ENCODE results near the gene DNAH14. TPM values are rescaled to one million over a fixed set of nuclear protein-coding genes. Genes with fewer than 3 reads are reported as not detected.
"Not testable (repeated sequence)": the region's sequence is repeated elsewhere in the genome, so short reads cannot be mapped to it uniquely, and the experiment has no call there.

The DNAH14 gene
- total RNA-seq, 2 experiments from 2014 or later: 0.27 to 0.34 TPM

GRCh38 chr1:225021037-225021436 lies 91.6 kb downstream of the DNAH14 start:
- no peaks in the 10 kb centered on the region for H3K36me3 Mint-ChIP-seq (ENCODE audit: low read depth)
- ChIA-PET CTCF (no interaction called here), POLR2A (no interaction called here)
- no peak for DNase-seq
- no peak overlapping the region for H3K27ac ChIP-seq (ENCODE audit: low read depth in 1 of 2, low read length in 2 of 2)
- intact Hi-C loops (cut with DNase I, micrococcal nuclease): no loop called here
- H3K4me3 ChIP-seq (ENCODE audit: low read length): no peak overlapping the region
- H3K9me3 ChIP-seq (ENCODE audit: control insufficient read depth in 1 of 2, insufficient read depth in 1 of 2, low read length in 2 of 2): peaks cover 7 to 15% of the 10 kb centered on the region in 2 experiments
- H3K4me1 Mint-ChIP-seq (ENCODE audit: low read depth): no peaks in the 10 kb centered on the region
- H3K9me3 Mint-ChIP-seq: peaks cover 6% of the 10 kb centered on the region
- H3K27me3 ChIP-seq (ENCODE audit: control insufficient read depth in 1 of 2, insufficient read depth in 2 of 2, low read length in 2 of 2): no peaks in the 10 kb centered on the region
- ATAC-seq (ENCODE audit: poor library complexity): no peak
- TF ChIP-seq CTCF (IDR thresholded peaks at IDR 0.05): no peak
- no peak overlapping the region for H3K27ac Mint-ChIP-seq
- peaks cover 12% of the 10 kb centered on the region for H3K27me3 Mint-ChIP-seq
- H3K4me1 ChIP-seq (ENCODE audit: insufficient read depth, low read length): no peaks in the 10 kb centered on the region
- no peaks in the 10 kb centered on the region for H3K36me3 ChIP-seq (ENCODE audit: insufficient read depth, low read length)
- H3K4me3 Mint-ChIP-seq: no peak overlapping the region

- no peak for TF ChIP-seq CTCF (IDR thresholded peaks at IDR 0.05)
- no peaks in the 10 kb centered on the region for H3K4me1 Mint-ChIP-seq (ENCODE audit: low read depth)
- no peaks in the 10 kb centered on the region for H3K9me3 Mint-ChIP-seq
- H3K27me3 Mint-ChIP-seq: no peaks in the 10 kb centered on the region
- ATAC-seq (ENCODE audit: poor library complexity): no peak
- no peaks in the 10 kb centered on the region for H3K9me3 ChIP-seq (ENCODE audit: control insufficient read depth in 1 of 2, insufficient read depth in 1 of 2, low read length in 2 of 2)
- no peak for DNase-seq
- H3K27me3 ChIP-seq (ENCODE audit: control insufficient read depth in 1 of 2, insufficient read depth in 2 of 2, low read length in 2 of 2): no peaks in the 10 kb centered on the region
- no peak overlapping the region for H3K27ac ChIP-seq (ENCODE audit: low read depth in 1 of 2, low read length in 2 of 2)
- H3K4me3 ChIP-seq (ENCODE audit: low read length): no peak overlapping the region
- H3K36me3 Mint-ChIP-seq (ENCODE audit: low read depth): no peaks in the 10 kb centered on the region
- ChIA-PET CTCF (no interaction called here), POLR2A (no interaction called here)
- H3K4me1 ChIP-seq (ENCODE audit: insufficient read depth, low read length): no peaks in the 10 kb centered on the region
- no peaks in the 10 kb centered on the region for H3K36me3 ChIP-seq (ENCODE audit: insufficient read depth, low read length)
- intact Hi-C loops (cut with DNase I, micrococcal nuclease): no loop called here
- no peak overlapping the region for H3K4me3 Mint-ChIP-seq
- H3K27ac Mint-ChIP-seq: no peak overlapping the region
These were observed 97.2 kb downstream of the DNAH14 start for GRCh38 chr1:225026701-225027100.

DNA sequence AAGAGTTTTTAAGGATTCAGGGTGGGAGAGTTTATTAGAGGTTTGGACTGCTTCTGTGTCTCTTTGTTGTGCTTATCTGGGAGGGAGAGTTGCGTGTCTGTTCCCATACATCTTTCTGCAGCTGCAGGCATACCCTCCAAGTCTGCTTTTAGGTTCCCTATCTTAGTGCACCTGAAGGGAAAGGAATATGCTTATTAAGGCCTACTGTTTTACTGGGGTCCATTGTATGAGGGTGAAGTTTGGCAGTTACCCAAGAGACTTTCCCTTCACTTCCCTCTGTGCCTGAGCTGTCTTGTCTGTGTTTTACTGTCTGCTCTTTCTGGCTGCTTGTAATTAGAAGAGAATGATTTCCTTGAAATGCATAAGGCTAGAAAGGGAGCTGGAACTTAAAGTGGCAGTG lies 107.0 kb downstream of the DNAH14 start:
- H3K36me3 Mint-ChIP-seq (ENCODE audit: low read depth); H3K27ac ChIP-seq (ENCODE audit: low read depth in 1 of 2, low read length in 2 of 2); H3K4me1 Mint-ChIP-seq (ENCODE audit: low read depth); H3K9me3 ChIP-seq (ENCODE audit: control insufficient read depth in 1 of 2, insufficient read depth in 1 of 2, low read length in 2 of 2); DNase-seq; POLR2A ChIA-PET; ATAC-seq (ENCODE audit: poor library complexity); H3K27ac Mint-ChIP-seq; H3K4me3 ChIP-seq (ENCODE audit: low read length); H3K27me3 ChIP-seq (ENCODE audit: control insufficient read depth in 1 of 2, insufficient read depth in 2 of 2, low read length in 2 of 2); H3K4me3 Mint-ChIP-seq; H3K9me3 Mint-ChIP-seq; H3K27me3 Mint-ChIP-seq; H3K36me3 ChIP-seq (ENCODE audit: insufficient read depth, low read length); CTCF ChIA-PET; H3K4me1 ChIP-seq (ENCODE audit: insufficient read depth, low read length); intact Hi-C loops (cut with DNase I, micrococcal nuclease): not testable (repeated sequence)

DNA sequence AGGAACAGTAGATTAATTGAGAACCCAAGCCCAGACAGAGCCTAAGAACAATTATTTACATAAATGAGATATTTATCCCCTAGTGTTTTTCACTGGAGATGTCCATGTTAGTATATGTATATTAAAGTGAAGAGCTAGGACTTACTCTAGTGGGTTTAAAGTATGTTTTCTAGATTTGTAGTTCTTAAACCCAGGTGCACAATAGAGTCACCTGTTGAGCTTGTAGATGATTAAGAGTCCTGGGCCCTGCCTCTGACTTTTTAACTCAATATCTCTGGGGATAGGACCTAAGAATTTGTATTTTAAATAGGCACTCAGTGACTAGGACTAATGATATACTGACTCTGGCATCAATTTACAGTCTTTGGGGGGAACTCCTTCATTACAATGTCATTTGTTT lies 112.8 kb downstream of the DNAH14 start:
- H3K27ac ChIP-seq (ENCODE audit: low read depth in 1 of 2, low read length in 2 of 2): no peak overlapping the region
- H3K27me3 ChIP-seq (ENCODE audit: control insufficient read depth in 1 of 2, insufficient read depth in 2 of 2, low read length in 2 of 2): no peaks in the 10 kb centered on the region
- no peaks in the 10 kb centered on the region for H3K36me3 Mint-ChIP-seq (ENCODE audit: low read depth)
- TF ChIP-seq CTCF (IDR thresholded peaks at IDR 0.05): no peak
- DNase-seq (no peak), ATAC-seq (ENCODE audit: poor library complexity) (no peak)
- no peak overlapping the region for H3K4me3 ChIP-seq (ENCODE audit: low read length)
- peaks cover 6% of the 10 kb centered on the region for H3K27me3 Mint-ChIP-seq
- H3K4me1 ChIP-seq (ENCODE audit: insufficient read depth, low read length): no peaks in the 10 kb centered on the region
- H3K9me3 Mint-ChIP-seq: no peaks in the 10 kb centered on the region
- POLR2A ChIA-PET: no interaction called here
- H3K36me3 ChIP-seq (ENCODE audit: insufficient read depth, low read length): no peaks in the 10 kb centered on the region
- intact Hi-C loops (cut with DNase I, micrococcal nuclease): no loop called here
- CTCF ChIA-PET: no interaction called here
- H3K9me3 ChIP-seq (ENCODE audit: control insufficient read depth in 1 of 2, insufficient read depth in 1 of 2, low read length in 2 of 2): no peaks in the 10 kb centered on the region
- no peaks in the 10 kb centered on the region for H3K4me1 Mint-ChIP-seq (ENCODE audit: low read depth)
- H3K4me3 Mint-ChIP-seq: no peak overlapping the region
- no peak overlapping the region for H3K27ac Mint-ChIP-seq

Data from CD4-positive, alpha-beta T cell (primary cell).